ENCODE results near the gene CYREN. TPM values are rescaled to one million over a fixed set of nuclear protein-coding genes. Genes with fewer than 3 reads are reported as not detected.
A peak's percentile ranks its signal among the peaks of the same experiment; 100 is the strongest.
"Not testable (repeated sequence)": the region's sequence is repeated elsewhere in the genome, so short reads cannot be mapped to it uniquely, and the experiment has no call there.

Gene CYREN
- polyA plus RNA-seq, 2 of the 4 experiments (the other 2 are of a cell fraction), result 59.3 to 70.4 TPM

GRCh38 chr7:135128931-135129330 lies 41.6 kb downstream of the CYREN start:
- CTCF ChIA-PET, result interaction anchor here (0.7 kb wide), 1 partner anchor 14 kb away, joined by 3 read pairs; no protein-coding TSS in a partner anchor
- ATAC-seq (peak; percentile 58 to 62; a peak in 3 of 6 replicates), DNase-seq (ENCODE audit: low read depth in 1 of 2, low spot score in 1 of 2) (no peak), FAIRE-seq (no peak)
- Histone ChIP-seq H3K4me2 (no peak overlapping the region), H3K4me1 (no peaks in the 10 kb centered on the region), H3K9me3 (peaks cover 10% of the 10 kb centered on the region; the same call in 1 of the 3 replicates), H3K4me3 (no peak overlapping the region), H3K27ac (no peak overlapping the region)
- 50% methylated on average over 1 of the region's 1 CpG for WGBS (ENCODE audit: missing lambda C conversion rate)
- POLR2A ChIA-PET, result no interaction called here
- no peak for TF ChIP-seq ZNF302 (CRISPR knock-in tag; IDR thresholded peaks at IDR 0.05)
- TF ChIP-seq FOXS1 (CRISPR knock-in tag; IDR thresholded peaks at IDR 0.05), result no peak
- TF ChIP-seq, protein P1, sequence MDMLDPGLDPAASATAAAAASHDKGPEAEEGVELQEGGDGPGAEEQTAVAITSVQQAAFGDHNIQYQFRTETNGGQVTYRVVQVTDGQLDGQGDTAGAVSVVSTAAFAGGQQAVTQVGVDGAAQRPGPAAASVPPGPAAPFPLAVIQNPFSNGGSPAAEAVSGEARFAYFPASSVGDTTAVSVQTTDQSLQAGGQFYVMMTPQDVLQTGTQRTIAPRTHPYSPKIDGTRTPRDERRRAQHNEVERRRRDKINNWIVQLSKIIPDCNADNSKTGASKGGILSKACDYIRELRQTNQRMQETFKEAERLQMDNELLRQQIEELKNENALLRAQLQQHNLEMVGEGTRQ (IDR thresholded peaks at IDR 0.05), result no peak
- no peak for TF ChIP-seq GATA3 (IDR thresholded peaks at IDR 0.05; ENCODE audit: borderline replicate concordance)
- TF ChIP-seq, protein P2, sequence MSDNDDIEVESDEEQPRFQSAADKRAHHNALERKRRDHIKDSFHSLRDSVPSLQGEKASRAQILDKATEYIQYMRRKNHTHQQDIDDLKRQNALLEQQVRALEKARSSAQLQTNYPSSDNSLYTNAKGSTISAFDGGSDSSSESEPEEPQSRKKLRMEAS (IDR thresholded peaks at IDR 0.05), result no peak
- no peak for TF ChIP-seq SMC3 (IDR thresholded peaks at IDR 0.05)
- no peak for TF ChIP-seq HEYL (CRISPR knock-in tag; IDR thresholded peaks at IDR 0.05)
- TF ChIP-seq, protein P3, sequence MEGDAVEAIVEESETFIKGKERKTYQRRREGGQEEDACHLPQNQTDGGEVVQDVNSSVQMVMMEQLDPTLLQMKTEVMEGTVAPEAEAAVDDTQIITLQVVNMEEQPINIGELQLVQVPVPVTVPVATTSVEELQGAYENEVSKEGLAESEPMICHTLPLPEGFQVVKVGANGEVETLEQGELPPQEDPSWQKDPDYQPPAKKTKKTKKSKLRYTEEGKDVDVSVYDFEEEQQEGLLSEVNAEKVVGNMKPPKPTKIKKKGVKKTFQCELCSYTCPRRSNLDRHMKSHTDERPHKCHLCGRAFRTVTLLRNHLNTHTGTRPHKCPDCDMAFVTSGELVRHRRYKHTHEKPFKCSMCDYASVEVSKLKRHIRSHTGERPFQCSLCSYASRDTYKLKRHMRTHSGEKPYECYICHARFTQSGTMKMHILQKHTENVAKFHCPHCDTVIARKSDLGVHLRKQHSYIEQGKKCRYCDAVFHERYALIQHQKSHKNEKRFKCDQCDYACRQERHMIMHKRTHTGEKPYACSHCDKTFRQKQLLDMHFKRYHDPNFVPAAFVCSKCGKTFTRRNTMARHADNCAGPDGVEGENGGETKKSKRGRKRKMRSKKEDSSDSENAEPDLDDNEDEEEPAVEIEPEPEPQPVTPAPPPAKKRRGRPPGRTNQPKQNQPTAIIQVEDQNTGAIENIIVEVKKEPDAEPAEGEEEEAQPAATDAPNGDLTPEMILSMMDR (IDR thresholded peaks at IDR 0.05), result no peak
- TF ChIP-seq BHLHE40 (IDR thresholded peaks at IDR 0.05; ENCODE audit: low read depth, low read length), result no peak

GRCh38 chr7:135124631-135125030 lies 45.9 kb downstream of the CYREN start:
- DNase-seq (ENCODE audit: low read depth in 1 of 2, low spot score in 1 of 2); H3K4me3 ChIP-seq; FAIRE-seq; ATAC-seq; H3K4me2 ChIP-seq; H3K9me3 ChIP-seq; H3K27ac ChIP-seq; POLR2A ChIA-PET; H3K4me1 ChIP-seq: not testable (repeated sequence)
- CTCF ChIA-PET, result interaction anchor here (0.6 kb wide), 1 partner anchor 22 kb away, joined by 3 read pairs; no protein-coding TSS in a partner anchor
- WGBS (ENCODE audit: missing lambda C conversion rate), result 26% methylated on average over 3 of the region's 3 CpGs

GRCh38 chr7:135121868-135122267 lies 48.6 kb downstream of the CYREN start:
- FAIRE-seq, result no peak
- Histone ChIP-seq H3K4me1 (no peaks in the 10 kb centered on the region), H3K4me3 (no peak overlapping the region), H3K4me2 (no peak overlapping the region), H3K9me3 (peaks cover 3% of the 10 kb centered on the region; the same call in 1 of the 3 replicates), H3K27ac (no peak overlapping the region)
- ChIA-PET CTCF (no interaction called here), POLR2A (no interaction called here)
- no peak for ATAC-seq
- 69% methylated on average over 6 of the region's 6 CpGs for WGBS (ENCODE audit: missing lambda C conversion rate)
- TF ChIP-seq, protein P4, sequence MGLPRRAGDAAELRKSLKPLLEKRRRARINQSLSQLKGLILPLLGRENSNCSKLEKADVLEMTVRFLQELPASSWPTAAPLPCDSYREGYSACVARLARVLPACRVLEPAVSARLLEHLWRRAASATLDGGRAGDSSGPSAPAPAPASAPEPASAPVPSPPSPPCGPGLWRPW (IDR thresholded peaks at IDR 0.05), result no peak
- TF ChIP-seq HDAC2 (IDR thresholded peaks at IDR 0.05) (no peak), EHF (CRISPR knock-in tag; IDR thresholded peaks at IDR 0.05) (no peak), CBX8 (IDR thresholded peaks at IDR 0.05) (no peak), POLR2AphosphoS2 (conservative IDR thresholded peaks at IDR 0.05; ENCODE audit: low read length) (no peak), MAFK (IDR thresholded peaks at IDR 0.05; ENCODE audit: partially characterized antibody) (no peak), RNF2 (IDR thresholded peaks at IDR 0.05; ENCODE audit: borderline replicate concordance, low read depth) (no peak), SREBF2 (IDR thresholded peaks at IDR 0.05) (no peak), CHD2 (IDR thresholded peaks at IDR 0.05; ENCODE audit: low read length, partially characterized antibody) (no peak), CHD4 (IDR thresholded peaks at IDR 0.05; ENCODE audit: borderline replicate concordance) (no peak), RARB (CRISPR knock-in tag; IDR thresholded peaks at IDR 0.05) (no peak), NPAS2 (CRISPR knock-in tag; IDR thresholded peaks at IDR 0.05; ENCODE audit: borderline replicate concordance) (no peak), KDM5A (IDR thresholded peaks at IDR 0.05) (no peak), ELK1 (IDR thresholded peaks at IDR 0.05; ENCODE audit: low read depth, low read length) (no peak), ZFP36 (IDR thresholded peaks at IDR 0.05; ENCODE audit: borderline replicate concordance, partially characterized antibody) (no peak), RAD21 (conservative IDR thresholded peaks at IDR 0.05 in 1 of 2, IDR thresholded peaks at IDR 0.05 in 1 of 2) (no peak)
- TF ChIP-seq, protein P5, sequence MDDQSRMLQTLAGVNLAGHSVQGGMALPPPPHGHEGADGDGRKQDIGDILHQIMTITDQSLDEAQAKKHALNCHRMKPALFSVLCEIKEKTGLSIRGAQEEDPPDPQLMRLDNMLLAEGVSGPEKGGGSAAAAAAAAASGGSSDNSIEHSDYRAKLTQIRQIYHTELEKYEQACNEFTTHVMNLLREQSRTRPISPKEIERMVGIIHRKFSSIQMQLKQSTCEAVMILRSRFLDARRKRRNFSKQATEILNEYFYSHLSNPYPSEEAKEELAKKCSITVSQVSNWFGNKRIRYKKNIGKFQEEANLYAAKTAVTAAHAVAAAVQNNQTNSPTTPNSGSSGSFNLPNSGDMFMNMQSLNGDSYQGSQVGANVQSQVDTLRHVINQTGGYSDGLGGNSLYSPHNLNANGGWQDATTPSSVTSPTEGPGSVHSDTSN (IDR thresholded peaks at IDR 0.05), result no peak
- DNase-seq (ENCODE audit: low read depth in 1 of 2, low spot score in 1 of 2), result no peak

Measured in A549 (cell line).